Measurements from ENCODE around the gene KRTAP9-6. TPM values are rescaled to one million over a fixed set of nuclear protein-coding genes. Genes with fewer than 3 reads are reported as not detected.
"Not testable (repeated sequence)": the region's sequence is repeated elsewhere in the genome, so short reads cannot be mapped to it uniquely, and the experiment has no call there.

Gene KRTAP9-6
- total RNA-seq, 1 experiment from 2014 or later = not detected

- H3K9me2 ChIP-seq (replicated peaks; ENCODE audit: low read length); H3K4me2 ChIP-seq (ENCODE audit: low read length); H3K79me2 ChIP-seq (ENCODE audit: low read length); H3K27ac ChIP-seq (ENCODE audit: low read length); H3F3A ChIP-seq (ENCODE audit: low read length, unreplicated experiment); H3K9ac ChIP-seq (ENCODE audit: low read length); H3K36me3 ChIP-seq (ENCODE audit: low read depth, low read length); H3K9me3 ChIP-seq (ENCODE audit: low read length); H3K4me3 ChIP-seq (ENCODE audit: low read length); ATAC-seq; POLR2A ChIA-PET (ENCODE audit: unreplicated experiment); H3K4me1 ChIP-seq (ENCODE audit: insufficient read depth, low read length); CTCF ChIA-PET; BruUV-seq (replicated peaks); intact Hi-C loops (cut with micrococcal nuclease); H3K27me3 ChIP-seq (ENCODE audit: low read length); H4K20me1 ChIP-seq (ENCODE audit: low read length); DNase-seq; H2AFZ ChIP-seq (ENCODE audit: low read length): not testable (repeated sequence)
Measured at GRCh38 chr17:41249637-41250240, 15.4 kb upstream of the KRTAP9-6 start, which contains the start of gene KRTAP9-4. Gene KRTAP9-4 (plus strand): TSS chr17:41249687. CDS start chr17:41249721, 34 bp downstream.

- Histone ChIP-seq H3K4me3 (ENCODE audit: low read length) (no peak overlapping the region), H3K4me1 (ENCODE audit: insufficient read depth, low read length) (no peaks in the 10 kb centered on the region), H3K9ac (ENCODE audit: low read length) (no peak overlapping the region), H3K36me3 (ENCODE audit: low read depth, low read length) (no peaks in the 10 kb centered on the region), H3F3A (ENCODE audit: low read length, unreplicated experiment) (no peaks in the 10 kb centered on the region), H2AFZ (ENCODE audit: low read length) (no peak overlapping the region), H3K9me2 (replicated peaks; ENCODE audit: low read length) (no peaks in the 10 kb centered on the region), H3K79me2 (ENCODE audit: low read length) (no peaks in the 10 kb centered on the region), H3K4me2 (ENCODE audit: low read length) (no peak overlapping the region), H4K20me1 (ENCODE audit: low read length) (no peaks in the 10 kb centered on the region), H3K9me3 (ENCODE audit: low read length) (no peaks in the 10 kb centered on the region), H3K27me3 (ENCODE audit: low read length) (no peaks in the 10 kb centered on the region), H3K27ac (ENCODE audit: low read length) (no peak overlapping the region)
- DNase-seq (no peak), ATAC-seq (no peak)
- ChIA-PET POLR2A (ENCODE audit: unreplicated experiment) (no interaction called here), CTCF (no interaction called here)
- intact Hi-C loops (cut with micrococcal nuclease) = no loop called here
- TF ChIP-seq CTCF (conservative IDR thresholded peaks at IDR 0.05; ENCODE audit: low read depth, low read length) (no peak), EZH2phosphoT487 (IDR thresholded peaks at IDR 0.05; ENCODE audit: borderline replicate concordance, low read length) (no peak), EZH2 (IDR thresholded peaks at IDR 0.05; ENCODE audit: low read length, unreplicated experiment) (no peak)
- no TSS peak for BruUV-seq (replicated peaks)
Measured at GRCh38 chr17:41251261-41251660, 13.9 kb upstream of the KRTAP9-6 start.

- POLR2A ChIA-PET (ENCODE audit: unreplicated experiment) = no interaction called here
- no peaks in the 10 kb centered on the region for H3K36me3 ChIP-seq (ENCODE audit: low read depth, low read length)
- no peaks in the 10 kb centered on the region for H3K79me2 ChIP-seq (ENCODE audit: low read length)
- no peak overlapping the region for H3K9ac ChIP-seq (ENCODE audit: low read length)
- no peaks in the 10 kb centered on the region for H3K9me2 ChIP-seq (replicated peaks; ENCODE audit: low read length)
- H3K4me2 ChIP-seq (ENCODE audit: low read length) = no peak overlapping the region
- H3K27me3 ChIP-seq (ENCODE audit: low read length) = no peaks in the 10 kb centered on the region
- TF ChIP-seq CTCF (conservative IDR thresholded peaks at IDR 0.05; ENCODE audit: low read depth, low read length) (no peak), EZH2 (IDR thresholded peaks at IDR 0.05; ENCODE audit: low read length, unreplicated experiment) (no peak), EZH2phosphoT487 (IDR thresholded peaks at IDR 0.05; ENCODE audit: borderline replicate concordance, low read length) (no peak)
- H2AFZ ChIP-seq (ENCODE audit: low read length) = no peak overlapping the region
- DNase-seq (no peak), ATAC-seq (no peak)
- intact Hi-C loops (cut with micrococcal nuclease) = no loop called here
- no peaks in the 10 kb centered on the region for H3F3A ChIP-seq (ENCODE audit: low read length, unreplicated experiment)
- H3K4me1 ChIP-seq (ENCODE audit: insufficient read depth, low read length) = no peaks in the 10 kb centered on the region
- H3K4me3 ChIP-seq (ENCODE audit: low read length) = no peak overlapping the region
- no TSS peak for BruUV-seq (replicated peaks)
- CTCF ChIA-PET = no interaction called here
- no peaks in the 10 kb centered on the region for H4K20me1 ChIP-seq (ENCODE audit: low read length)
- H3K9me3 ChIP-seq (ENCODE audit: low read length) = no peaks in the 10 kb centered on the region
- H3K27ac ChIP-seq (ENCODE audit: low read length) = no peak overlapping the region
Measured at GRCh38 chr17:41254861-41255260, 10.3 kb upstream of the KRTAP9-6 start.

GRCh38 chr17:41255381-41256290 lies 9.5 kb upstream of the KRTAP9-6 start, which contains the start of gene KRTAP9-9:
Gene KRTAP9-9 (plus strand): TSS chr17:41255384.
- H3K9me3 ChIP-seq (ENCODE audit: low read length); H4K20me1 ChIP-seq (ENCODE audit: low read length); H3K79me2 ChIP-seq (ENCODE audit: low read length); CTCF ChIA-PET; H3K4me2 ChIP-seq (ENCODE audit: low read length); H3K36me3 ChIP-seq (ENCODE audit: low read depth, low read length); POLR2A ChIA-PET (ENCODE audit: unreplicated experiment); BruUV-seq (replicated peaks); H3K4me1 ChIP-seq (ENCODE audit: insufficient read depth, low read length); H3K9me2 ChIP-seq (replicated peaks; ENCODE audit: low read length); ATAC-seq; intact Hi-C loops (cut with micrococcal nuclease); H2AFZ ChIP-seq (ENCODE audit: low read length); H3K27me3 ChIP-seq (ENCODE audit: low read length); H3K4me3 ChIP-seq (ENCODE audit: low read length); DNase-seq; H3K9ac ChIP-seq (ENCODE audit: low read length); H3K27ac ChIP-seq (ENCODE audit: low read length); H3F3A ChIP-seq (ENCODE audit: low read length, unreplicated experiment): not testable (repeated sequence)
